H1 (cell line): ENCODE data around the gene GRM6. TPM values are rescaled to one million over a fixed set of nuclear protein-coding genes. Genes with fewer than 3 reads are reported as not detected.

ENCODE experiments used
- ATF3 ChIP-seq: IDR thresholded peaks from 2 replicates; pipeline ENCODE4 v1.6.1; 2011; ENCODE audit warnings: low read depth, mild to moderate bottlenecking, low read length; ENCODE audit not compliant: insufficient read depth
- CBX5 ChIP-seq: fragments of 300-800, 300-1000 bp; sonication (generic); IDR thresholded peaks from 2 replicates; pipeline ENCODE4 v1.7.1; 2016; ENCODE audit warnings: antibody characterized with exemption, low read length, low read depth
- CHD7 ChIP-seq: fragments of 300-600 bp; sonication (generic); IDR thresholded peaks from 2 replicates; pipeline ENCODE4 v1.7.1; 2012; ENCODE audit warnings: low read length, moderate library complexity, mild to moderate bottlenecking, inconsistent platforms; ENCODE audit not compliant: insufficient replicate concordance
- GTF2F1 ChIP-seq: IDR thresholded peaks from 2 replicates; pipeline ENCODE4 v1.6.1; 2012; ENCODE audit warnings: low read depth, low read length, improper control_type of control experiment, borderline replicate concordance
- RXRA ChIP-seq: IDR thresholded peaks from 2 replicates; pipeline ENCODE4 v1.6.1; 2011; ENCODE audit warnings: low read depth, mild to moderate bottlenecking, low read length, moderate library complexity; ENCODE audit not compliant: insufficient read depth
- SP4 ChIP-seq: IDR thresholded peaks from 2 replicates; pipeline ENCODE4 v1.6.1; 2012; ENCODE audit warnings: low read length, inconsistent platforms
- polyA plus RNA-seq, 7 experiments: library from polyadenylated mRNA; depleted of rRNA in 3 of 7; stranded (reverse) in 5 of 7; unstranded in 2 of 7; fragments of >200 nt in 5 of 7; fragments of 200-250 nt in 2 of 7; gene quantifications; 1 replicate in 5 of 7; 2 replicates in 1 of 7; 4 replicates in 1 of 7; pipeline versions ENCODE4 v1.2.1 to v1.2.3, GENCODE V29; 2011 to 2013; ENCODE audit warnings: missing spikeins in 2 of 7, mixed read lengths in 2 of 7
- total RNA-seq: library from RNA; stranded (reverse); fragmentation: NEBNext Ultra II Directional; extraction: Animal tissue kit (Norgen Biotek cat#: 25700); gene quantifications from 2 replicates; pipeline ENCODE4 v1.2.1, GENCODE V29; 2021
- TF ChIP-seq, protein P1 (sequence below): IDR thresholded peaks from 2 replicates; pipeline ENCODE4 v1.6.1; 2011; ENCODE audit warnings: low read length, improper control_type of control experiment

GRM6 gene
- total and polyA plus RNA-seq, 2 of the 8 experiments (the other 6 are each of a cell fraction or from before 2014, with no cell fraction given): not detected

GRCh38 chr5:179006564-179006963 lies 11.4 kb upstream of the GRM6 start (continued):
- TF ChIP-seq CHD7 (no peak), RXRA (no peak), GTF2F1 (no peak), ATF3 (no peak), SP4 (no peak), CBX5 (no peak)
- TF ChIP-seq, protein P1, sequence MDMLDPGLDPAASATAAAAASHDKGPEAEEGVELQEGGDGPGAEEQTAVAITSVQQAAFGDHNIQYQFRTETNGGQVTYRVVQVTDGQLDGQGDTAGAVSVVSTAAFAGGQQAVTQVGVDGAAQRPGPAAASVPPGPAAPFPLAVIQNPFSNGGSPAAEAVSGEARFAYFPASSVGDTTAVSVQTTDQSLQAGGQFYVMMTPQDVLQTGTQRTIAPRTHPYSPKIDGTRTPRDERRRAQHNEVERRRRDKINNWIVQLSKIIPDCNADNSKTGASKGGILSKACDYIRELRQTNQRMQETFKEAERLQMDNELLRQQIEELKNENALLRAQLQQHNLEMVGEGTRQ: no peak
